ENCODE data around the gene JMJD7. TPM values are rescaled to one million over a fixed set of nuclear protein-coding genes. Genes with fewer than 3 reads are reported as not detected.

The JMJD7 gene
- total RNA-seq, 2 donors from 2014 or later = 12.0 to 16.6 TPM

DNA sequence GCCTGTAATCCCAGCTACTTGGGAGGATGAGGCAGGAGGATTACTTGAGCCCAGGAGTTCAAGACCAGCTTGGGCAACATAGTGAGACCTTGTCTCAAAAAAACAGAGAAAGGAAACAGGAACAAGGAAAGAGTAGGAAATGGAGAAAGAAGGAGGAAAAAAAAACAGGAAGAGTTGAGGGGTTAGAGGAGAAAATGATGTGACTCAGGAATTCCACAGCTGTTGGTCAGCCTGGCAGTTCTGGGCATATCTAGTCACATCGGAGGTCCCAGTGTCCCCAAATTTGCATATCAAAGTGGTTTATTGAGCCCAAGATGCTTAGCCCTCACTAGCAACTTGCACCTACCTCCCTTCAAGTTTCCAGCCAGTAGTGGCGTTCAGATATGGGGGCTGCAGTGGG is 18.8 kb upstream of the JMJD7 start:
- H3K27me3 Mint-ChIP-seq = no peaks in the 10 kb centered on the region
- H3K27ac Mint-ChIP-seq = peak overlapping the region; percentile 10
- peaks cover 13% of the 10 kb centered on the region for H3K4me1 Mint-ChIP-seq
- no peak for ATAC-seq (replicated peaks)
- H3K4me3 Mint-ChIP-seq = no peak overlapping the region
- H3K9me3 Mint-ChIP-seq = no peaks in the 10 kb centered on the region
- peaks cover 5% of the 10 kb centered on the region for H3K36me3 Mint-ChIP-seq (ENCODE audit: low read depth)

DNA sequence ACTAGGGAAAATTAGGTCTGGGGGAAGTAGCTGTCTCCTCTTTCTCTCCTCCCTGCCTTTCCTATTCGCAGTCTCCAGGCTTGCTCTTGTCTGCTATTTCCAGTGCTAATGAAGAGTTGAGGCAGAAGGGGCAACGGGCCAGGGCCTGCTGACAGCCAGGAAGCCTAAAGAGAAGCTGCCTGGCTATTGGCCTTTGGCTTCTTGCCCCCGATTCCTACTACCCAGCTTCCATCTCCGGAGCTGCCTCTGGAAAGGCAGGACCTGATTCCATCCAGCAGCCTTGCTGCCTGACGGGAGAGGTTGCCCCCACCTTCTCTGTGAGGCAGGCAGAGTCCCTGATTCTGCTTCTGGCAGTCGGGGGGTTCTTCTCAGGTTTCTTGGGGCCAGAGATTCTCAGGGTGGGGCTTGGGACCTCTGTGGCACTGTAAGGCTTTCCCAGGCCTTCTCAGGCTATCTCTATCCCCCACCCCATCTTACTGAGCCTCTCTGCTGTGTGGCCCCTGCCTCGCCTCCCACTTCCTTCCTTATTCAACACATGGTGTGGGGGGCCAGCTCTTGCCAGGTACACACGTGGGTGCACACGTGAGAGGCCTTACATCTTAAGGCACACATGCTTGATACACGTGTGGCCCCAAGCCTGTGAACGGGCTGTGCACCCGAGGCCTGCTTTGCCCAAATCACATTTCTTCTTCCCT is 18.2 kb upstream of the JMJD7 start:
- Mint-ChIP-seq H3K27me3 (no peaks in the 10 kb centered on the region), H3K27ac (peak overlapping the region; percentile 10), H3K4me3 (no peak overlapping the region), H3K4me1 (peaks cover 13% of the 10 kb centered on the region), H3K36me3 (ENCODE audit: low read depth) (peaks cover 7% of the 10 kb centered on the region), H3K9me3 (no peaks in the 10 kb centered on the region)
- no peak for ATAC-seq (replicated peaks)

GRCh38 chr15:41810651-41811431 is 17.1 kb upstream of the JMJD7 start:
- ATAC-seq (replicated peaks) = peak; percentile 4
- Mint-ChIP-seq H3K9me3 (no peaks in the 10 kb centered on the region), H3K27ac (peak overlapping the region; percentile 19), H3K4me3 (no peak overlapping the region), H3K36me3 (ENCODE audit: low read depth) (peaks cover 12% of the 10 kb centered on the region), H3K27me3 (no peaks in the 10 kb centered on the region), H3K4me1 (peaks cover 11% of the 10 kb centered on the region)

GRCh38 chr15:41811432-41812195 is 16.3 kb upstream of the JMJD7 start:
- peak overlapping the region; percentile 19 for H3K27ac Mint-ChIP-seq
- peaks cover 8% of the 10 kb centered on the region for H3K4me1 Mint-ChIP-seq
- H3K4me3 Mint-ChIP-seq = no peak overlapping the region
- peak; percentile 91 for ATAC-seq (replicated peaks)
- H3K9me3 Mint-ChIP-seq = no peaks in the 10 kb centered on the region
- peaks cover 20% of the 10 kb centered on the region for H3K36me3 Mint-ChIP-seq (ENCODE audit: low read depth)
- no peaks in the 10 kb centered on the region for H3K27me3 Mint-ChIP-seq

DNA sequence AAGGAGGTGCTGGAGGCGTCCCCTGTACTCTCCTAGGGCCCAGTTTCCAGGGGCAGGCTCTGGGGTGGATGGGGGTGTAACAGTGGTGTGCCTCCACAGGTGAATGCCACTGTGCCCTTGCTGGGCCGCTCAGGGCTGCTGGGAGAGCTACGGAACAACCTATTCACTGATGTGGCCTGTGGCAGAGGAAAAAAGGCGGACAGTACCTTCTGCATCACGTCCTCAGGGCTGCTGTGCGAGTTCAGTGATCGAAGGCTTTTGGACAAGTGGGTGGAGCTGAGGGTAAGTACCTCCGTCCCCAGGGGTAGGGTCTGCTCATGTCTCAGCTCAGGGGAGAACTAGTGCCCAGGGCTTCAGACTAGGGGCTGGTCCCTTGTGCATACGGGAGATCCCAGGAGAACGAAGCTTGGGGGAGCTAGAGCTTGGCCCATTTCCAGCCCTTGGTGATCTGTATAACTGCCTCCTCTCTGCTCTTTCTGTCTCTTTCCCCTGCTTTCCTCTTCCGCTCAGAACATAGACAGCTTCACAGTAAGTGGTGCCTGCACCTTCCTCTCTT is 15.0 kb upstream of the JMJD7 start:
- Mint-ChIP-seq H3K27ac (no peak overlapping the region), H3K4me3 (no peak overlapping the region), H3K27me3 (no peaks in the 10 kb centered on the region), H3K9me3 (no peaks in the 10 kb centered on the region), H3K36me3 (ENCODE audit: low read depth) (peaks cover 32% of the 10 kb centered on the region), H3K4me1 (peaks cover 4% of the 10 kb centered on the region)
- no peak for ATAC-seq (replicated peaks)

GRCh38 chr15:41813426-41813825 is 14.5 kb upstream of the JMJD7 start:
- no peak for ATAC-seq (replicated peaks)
- Mint-ChIP-seq H3K36me3 (ENCODE audit: low read depth) (peaks cover 33% of the 10 kb centered on the region), H3K9me3 (no peaks in the 10 kb centered on the region), H3K27me3 (no peaks in the 10 kb centered on the region), H3K4me3 (no peak overlapping the region), H3K4me1 (peaks cover 4% of the 10 kb centered on the region), H3K27ac (no peak overlapping the region)

DNA sequence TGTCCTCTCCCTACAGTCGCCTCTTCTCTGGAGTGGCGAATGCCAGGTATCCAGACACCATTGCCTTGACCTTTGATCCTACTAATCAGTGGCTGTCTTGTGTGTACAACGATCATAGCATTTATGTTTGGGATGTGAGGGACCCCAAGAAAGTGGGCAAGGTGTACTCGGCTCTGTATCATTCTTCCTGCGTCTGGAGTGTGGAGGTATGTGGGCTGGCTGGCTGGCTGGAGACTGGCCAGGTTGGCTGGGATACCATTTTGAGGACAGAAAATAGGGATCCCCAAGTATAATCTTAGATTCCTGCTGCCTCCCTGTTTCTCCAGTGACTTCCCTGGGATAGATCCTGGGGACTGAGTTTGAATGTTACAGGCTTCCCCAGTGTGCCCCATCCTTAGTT is 13.4 kb upstream of the JMJD7 start:
- H3K36me3 Mint-ChIP-seq (ENCODE audit: low read depth) = peaks cover 33% of the 10 kb centered on the region
- ATAC-seq (replicated peaks) = no peak
- H3K27me3 Mint-ChIP-seq = no peaks in the 10 kb centered on the region
- peaks cover 4% of the 10 kb centered on the region for H3K4me1 Mint-ChIP-seq
- no peak overlapping the region for H3K27ac Mint-ChIP-seq
- H3K4me3 Mint-ChIP-seq = no peak overlapping the region
- no peaks in the 10 kb centered on the region for H3K9me3 Mint-ChIP-seq

GRCh38 chr15:41816788-41817187 is 11.1 kb upstream of the JMJD7 start:
- no peaks in the 10 kb centered on the region for H3K27me3 Mint-ChIP-seq
- no peak overlapping the region for H3K4me3 Mint-ChIP-seq
- H3K4me1 Mint-ChIP-seq = no peaks in the 10 kb centered on the region
- H3K36me3 Mint-ChIP-seq (ENCODE audit: low read depth) = peaks cover 33% of the 10 kb centered on the region
- H3K27ac Mint-ChIP-seq = no peak overlapping the region
- H3K9me3 Mint-ChIP-seq = no peaks in the 10 kb centered on the region
- ATAC-seq (replicated peaks) = no peak

GRCh38 chr15:41817327-41817726 is 10.6 kb upstream of the JMJD7 start:
- H3K4me1 Mint-ChIP-seq = no peaks in the 10 kb centered on the region
- ATAC-seq (replicated peaks) = no peak
- no peak overlapping the region for H3K4me3 Mint-ChIP-seq
- H3K9me3 Mint-ChIP-seq = no peaks in the 10 kb centered on the region
- no peak overlapping the region for H3K27ac Mint-ChIP-seq
- peaks cover 33% of the 10 kb centered on the region for H3K36me3 Mint-ChIP-seq (ENCODE audit: low read depth)
- H3K27me3 Mint-ChIP-seq = no peaks in the 10 kb centered on the region

DNA sequence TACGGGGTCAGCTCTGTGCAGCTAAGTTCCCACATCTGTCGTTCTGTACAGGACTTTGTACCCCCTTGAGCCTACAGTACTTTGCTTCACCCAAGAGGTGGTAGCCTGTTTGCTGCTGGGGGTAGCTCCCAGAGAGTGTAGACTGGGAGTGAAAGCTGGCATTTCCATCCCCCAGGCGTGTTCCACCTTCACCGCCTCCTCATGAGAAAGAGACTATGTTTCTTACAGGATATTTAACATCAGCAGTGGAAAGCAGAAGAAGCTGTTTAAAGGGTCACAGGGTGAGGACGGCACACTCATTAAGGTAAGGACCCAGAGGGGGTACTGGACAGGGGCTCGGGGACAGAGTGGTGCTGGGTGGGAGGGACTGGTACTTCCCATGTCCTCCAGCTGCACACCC is 10.1 kb upstream of the JMJD7 start:
- H3K9me3 Mint-ChIP-seq = no peaks in the 10 kb centered on the region
- no peaks in the 10 kb centered on the region for H3K27me3 Mint-ChIP-seq
- no peaks in the 10 kb centered on the region for H3K4me1 Mint-ChIP-seq
- peaks cover 33% of the 10 kb centered on the region for H3K36me3 Mint-ChIP-seq (ENCODE audit: low read depth)
- no peak overlapping the region for H3K27ac Mint-ChIP-seq
- no peak for ATAC-seq (replicated peaks)
- no peak overlapping the region for H3K4me3 Mint-ChIP-seq

DNA sequence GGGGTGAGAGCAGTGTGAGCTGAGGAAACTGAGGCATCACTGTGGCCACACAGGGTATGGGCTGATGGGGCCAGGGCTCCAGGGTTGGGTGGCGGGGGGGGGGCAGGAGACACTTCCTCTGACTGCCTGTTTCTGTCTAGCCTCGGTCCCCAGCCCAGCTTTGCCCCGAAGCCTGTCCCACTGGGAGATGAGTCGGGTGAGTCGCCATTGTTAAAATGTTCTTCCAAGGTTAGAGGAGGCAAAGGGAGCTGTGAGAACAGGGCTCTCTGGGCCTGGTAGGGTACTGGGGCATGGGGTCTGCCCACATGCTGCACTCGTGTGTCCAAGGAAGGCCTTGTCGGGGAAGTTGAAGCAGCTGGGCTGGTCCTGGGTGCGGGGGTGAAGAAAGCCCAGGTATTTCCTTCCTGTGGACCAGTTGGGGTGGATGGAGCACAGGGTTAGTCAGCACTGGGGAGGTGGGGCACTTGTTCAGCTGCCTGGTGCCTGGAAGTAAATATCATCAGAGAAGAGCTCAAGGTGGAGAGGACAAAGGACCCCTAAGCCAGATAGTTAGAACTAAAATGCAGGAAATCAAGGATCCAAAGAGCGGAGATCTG is 8.3 kb upstream of the JMJD7 start:
- no peaks in the 10 kb centered on the region for H3K4me1 Mint-ChIP-seq
- H3K4me3 Mint-ChIP-seq = no peak overlapping the region
- no peaks in the 10 kb centered on the region for H3K9me3 Mint-ChIP-seq
- peak overlapping the region; percentile 75 for H3K27ac Mint-ChIP-seq
- no peaks in the 10 kb centered on the region for H3K27me3 Mint-ChIP-seq
- no peak for ATAC-seq (replicated peaks)
- H3K36me3 Mint-ChIP-seq (ENCODE audit: low read depth) = peaks cover 36% of the 10 kb centered on the region

- no peaks in the 10 kb centered on the region for H3K4me1 Mint-ChIP-seq
- ATAC-seq (replicated peaks) = no peak
- no peaks in the 10 kb centered on the region for H3K27me3 Mint-ChIP-seq
- H3K27ac Mint-ChIP-seq = no peak overlapping the region
- no peak overlapping the region for H3K4me3 Mint-ChIP-seq
- peaks cover 30% of the 10 kb centered on the region for H3K36me3 Mint-ChIP-seq (ENCODE audit: low read depth)
- no peaks in the 10 kb centered on the region for H3K9me3 Mint-ChIP-seq
These were observed 7.0 kb upstream of the JMJD7 start for GRCh38 chr15:41820791-41821423.

- Mint-ChIP-seq H3K4me1 (no peaks in the 10 kb centered on the region), H3K9me3 (no peaks in the 10 kb centered on the region), H3K27ac (no peak overlapping the region), H3K4me3 (no peak overlapping the region), H3K36me3 (ENCODE audit: low read depth) (peaks cover 21% of the 10 kb centered on the region), H3K27me3 (no peaks in the 10 kb centered on the region)
- no peak for ATAC-seq (replicated peaks)
These were observed 6.1 kb upstream of the JMJD7 start for GRCh38 chr15:41821831-41822230.

DNA sequence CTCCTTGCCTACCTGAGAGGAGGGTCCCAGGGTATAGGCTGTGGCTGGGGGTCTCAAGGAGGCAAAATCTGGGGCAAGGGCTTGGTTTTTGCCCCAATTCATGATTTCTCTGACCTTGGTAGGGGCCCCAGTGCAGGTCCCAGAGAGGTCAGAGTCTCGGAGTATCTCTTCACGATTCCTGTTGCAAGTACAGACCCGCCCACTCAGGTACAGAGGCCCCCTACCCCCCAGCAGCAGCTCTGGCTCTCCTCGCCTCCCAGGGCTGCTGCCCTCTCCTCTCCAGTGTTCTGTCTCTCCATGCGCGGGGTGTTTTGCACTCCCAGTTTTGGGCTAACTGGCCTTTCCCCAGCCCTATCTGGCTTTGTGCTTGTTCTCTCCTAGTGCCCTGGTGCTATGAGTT is 5.4 kb upstream of the JMJD7 start:
- H3K27me3 Mint-ChIP-seq = no peaks in the 10 kb centered on the region
- no peaks in the 10 kb centered on the region for H3K4me1 Mint-ChIP-seq
- no peaks in the 10 kb centered on the region for H3K9me3 Mint-ChIP-seq
- no peak overlapping the region for H3K27ac Mint-ChIP-seq
- no peak for ATAC-seq (replicated peaks)
- H3K36me3 Mint-ChIP-seq (ENCODE audit: low read depth) = peaks cover 15% of the 10 kb centered on the region
- H3K4me3 Mint-ChIP-seq = no peak overlapping the region
